HUDEP-2 (cell line): ENCODE measurements around the gene CDX1.

Source experiments
- DNase-seq, 76 experiments: peaks; one replicate each; lab custom pipeline; 2025; ENCODE audit not compliant: unreplicated experiment in 76 of 76; lab: John Stamatoyannopoulos, UW

CDX1 gene

DNA sequence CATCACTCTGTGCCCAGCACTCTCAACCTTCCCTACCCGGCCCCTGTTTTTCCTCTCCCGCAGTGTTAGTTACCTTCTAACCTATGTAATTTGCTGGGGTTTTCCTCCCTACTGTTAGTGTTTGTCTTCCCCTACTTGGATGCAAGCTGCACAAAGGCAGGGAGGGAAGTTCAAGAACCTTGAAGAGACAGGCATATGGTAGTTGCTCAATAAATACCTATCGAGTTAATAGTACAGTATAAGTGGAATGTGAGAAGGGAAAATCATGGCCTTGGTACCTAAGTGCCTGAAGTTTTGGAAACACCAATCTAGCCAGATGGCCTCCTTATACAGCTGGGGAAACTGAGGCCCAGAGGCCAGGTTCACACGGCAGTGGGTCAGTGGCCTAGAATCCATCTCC lies 35.1 kb upstream of the CDX1 start:
- no peak for DNase-seq

DNA sequence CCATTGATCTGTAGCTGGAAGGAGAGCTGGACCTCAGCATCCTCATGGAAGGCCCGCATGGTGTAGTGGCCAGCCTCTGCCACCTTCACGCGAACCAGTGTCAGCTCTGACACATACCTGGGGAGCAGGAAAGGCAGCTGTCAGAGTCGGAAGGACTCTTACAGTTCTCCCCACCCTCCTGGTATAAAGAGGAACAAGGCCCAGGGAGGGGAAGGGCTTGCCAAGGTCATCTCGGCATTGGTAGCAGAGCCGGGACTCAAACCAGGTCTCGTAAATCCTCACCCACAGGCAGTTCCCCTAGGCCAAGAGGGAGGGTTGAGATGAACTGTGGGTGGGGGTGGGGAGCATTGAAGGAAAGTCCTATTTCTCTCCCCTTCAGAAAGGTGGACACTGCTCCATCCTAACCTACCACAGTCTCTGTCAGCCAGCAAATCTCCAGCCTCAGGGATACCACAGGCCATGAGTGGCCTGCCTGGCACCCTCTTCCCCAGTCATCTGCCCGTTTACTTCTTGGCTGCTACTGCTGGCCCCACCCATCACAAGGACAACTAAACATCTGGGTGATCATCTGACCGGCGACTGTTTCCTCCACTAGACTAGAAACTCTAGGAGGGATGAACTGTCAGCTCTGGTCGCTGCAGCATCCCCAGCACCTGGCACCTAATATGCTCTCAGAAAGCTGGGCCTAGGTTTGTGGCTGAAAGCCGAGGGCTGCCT lies 34.4 kb upstream of the CDX1 start:
- peak in 22 of 76 experiments; percentile 4 to 52 (median 22) for DNase-seq

DNA sequence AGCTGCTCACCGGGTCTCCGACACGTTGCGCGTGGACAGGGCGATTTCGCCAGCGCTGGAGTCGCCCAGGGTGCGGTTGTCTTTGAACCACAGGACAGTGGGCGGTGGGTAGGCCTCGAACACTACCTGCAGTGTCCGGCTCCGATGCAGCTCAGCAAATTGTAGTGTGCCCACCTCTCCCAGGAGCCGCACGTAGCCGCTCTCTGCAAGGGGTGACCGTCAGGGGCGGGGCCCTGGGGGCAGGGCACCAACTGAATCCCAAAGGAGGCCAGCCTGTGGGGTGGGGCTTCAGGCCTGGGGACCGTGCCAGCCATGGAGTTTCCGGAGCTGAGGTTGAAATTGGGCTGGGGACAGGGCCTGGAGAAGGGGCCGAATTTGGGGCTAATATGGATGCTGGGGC lies 33.8 kb upstream of the CDX1 start:
- DNase-seq: no peak

DNA sequence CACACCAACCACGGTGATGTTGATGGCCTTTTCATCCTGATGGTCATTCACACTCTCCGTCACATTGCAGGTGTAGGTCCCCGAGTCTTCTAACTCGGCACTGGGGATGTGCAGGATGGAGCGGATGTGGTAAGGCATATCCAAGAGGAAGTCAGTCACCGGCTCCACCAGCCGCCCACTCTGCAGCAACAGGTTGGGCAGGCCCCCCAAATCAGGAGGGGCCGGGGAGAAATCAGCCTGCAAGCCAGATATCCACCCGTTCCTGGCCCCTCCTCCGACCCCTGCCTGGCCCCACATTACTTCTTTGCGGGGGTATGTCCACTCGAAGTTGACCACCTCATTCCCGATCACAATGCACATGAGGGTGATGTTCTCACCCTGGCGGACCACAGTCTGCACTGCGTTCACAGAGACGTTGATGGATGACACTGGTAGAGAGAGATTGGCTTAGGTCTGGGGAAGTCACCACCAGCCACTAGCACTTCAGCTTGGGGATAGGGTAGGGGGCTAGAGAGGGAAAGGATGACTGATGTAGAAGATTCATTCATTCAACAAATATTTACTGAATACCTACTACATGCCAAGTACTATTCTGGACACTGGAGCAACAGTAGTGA lies 32.9 kb upstream of the CDX1 start:
- no peak for DNase-seq

DNA sequence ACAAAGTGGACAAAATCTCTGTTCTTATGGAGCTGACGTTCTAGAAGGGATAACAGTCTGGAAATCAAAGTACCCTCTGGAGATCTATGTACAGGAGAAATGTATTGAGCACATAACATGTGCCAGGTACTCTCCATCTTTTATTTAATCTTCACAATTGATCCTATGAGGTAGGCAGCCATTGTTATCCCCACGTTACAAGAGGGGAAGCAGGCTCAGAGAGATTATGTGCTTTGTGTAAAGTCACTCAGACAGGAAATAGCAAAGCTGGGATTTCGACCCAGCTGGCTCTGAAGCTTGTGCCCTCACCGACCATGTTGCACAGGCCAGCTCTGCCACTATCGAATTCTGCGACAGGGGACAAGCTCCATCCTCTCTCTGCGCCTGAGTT lies 32.4 kb upstream of the CDX1 start:
- DNase-seq: no peak

DNA sequence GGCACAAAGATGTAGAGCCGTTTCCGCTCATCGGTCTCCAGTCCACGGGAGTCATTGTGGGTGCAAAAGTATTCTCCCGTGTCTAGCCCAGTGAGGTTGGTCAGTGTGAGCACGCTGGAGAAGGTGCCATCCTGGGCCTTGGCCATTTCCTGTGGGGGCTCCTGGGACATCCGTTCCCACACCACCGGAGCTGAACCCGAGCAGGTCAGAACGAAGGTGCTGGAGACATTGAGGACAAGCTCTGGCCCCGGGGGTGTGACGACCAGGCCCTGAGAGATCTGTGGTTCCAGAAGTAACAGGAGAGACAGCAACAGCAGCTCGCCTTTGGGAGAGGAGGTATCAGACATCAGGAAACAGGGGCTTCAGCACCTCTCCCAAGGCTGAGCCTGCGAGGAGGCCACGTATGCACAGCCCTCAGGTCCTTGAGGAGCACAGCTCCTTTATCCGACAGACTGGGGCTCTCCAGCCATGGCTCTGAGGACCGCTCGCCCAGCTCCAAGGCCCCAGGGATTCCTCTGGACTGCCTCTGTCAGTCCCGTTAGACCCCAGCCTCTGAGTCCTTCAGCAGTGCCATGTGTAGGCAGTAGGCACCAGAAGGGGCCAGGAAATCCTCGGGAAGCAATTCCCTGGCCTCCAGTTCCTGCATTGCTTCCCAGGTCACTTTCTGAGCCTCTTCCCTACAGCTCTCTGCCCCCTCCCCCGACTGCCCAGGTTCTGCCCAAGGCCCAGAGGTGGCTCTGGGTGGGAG lies 30.8 kb upstream of the CDX1 start:
- no peak for DNase-seq

DNA sequence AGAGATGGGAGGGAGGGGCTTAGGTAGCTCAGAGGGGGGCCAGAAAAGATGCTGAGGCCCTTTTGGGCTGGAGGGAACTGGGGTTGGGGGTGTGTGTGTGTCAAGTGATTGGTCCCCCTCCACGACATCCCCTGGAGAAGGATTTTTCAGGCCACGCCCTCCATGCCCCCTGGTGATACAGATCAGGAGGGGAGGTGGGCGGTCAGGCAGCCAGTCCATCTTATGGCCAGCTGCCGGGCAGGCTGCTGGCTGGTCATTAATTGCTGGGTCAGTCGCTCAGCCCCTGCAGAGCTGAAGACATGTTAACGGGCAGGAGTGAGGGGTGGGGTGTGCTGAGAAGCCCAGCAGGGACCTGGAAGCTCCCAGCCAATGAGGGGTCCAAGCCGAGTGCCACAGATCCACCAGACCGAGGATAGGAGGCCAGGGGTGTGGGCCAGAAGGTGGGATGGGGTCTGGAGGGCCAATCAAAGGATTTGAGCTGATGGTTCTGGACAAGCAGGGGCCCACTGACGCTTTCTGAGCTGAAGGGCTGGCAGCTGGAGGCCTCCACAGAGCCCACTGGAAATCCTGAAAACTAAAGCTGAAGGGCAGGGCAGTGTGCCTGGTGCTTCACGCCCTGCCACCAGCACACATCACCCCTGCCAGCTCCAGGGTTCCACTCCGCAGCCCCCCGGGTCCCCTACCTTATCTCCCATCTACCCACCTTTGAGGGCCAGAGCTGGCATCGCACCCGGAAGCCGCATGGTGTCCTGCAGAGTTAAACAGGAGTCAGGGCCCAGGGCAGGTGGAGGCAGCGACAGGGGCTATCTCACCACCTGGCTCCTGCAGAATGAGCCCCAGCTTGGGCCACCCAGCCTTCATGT lies 30.0 kb upstream of the CDX1 start:
- DNase-seq: no peak

DNA sequence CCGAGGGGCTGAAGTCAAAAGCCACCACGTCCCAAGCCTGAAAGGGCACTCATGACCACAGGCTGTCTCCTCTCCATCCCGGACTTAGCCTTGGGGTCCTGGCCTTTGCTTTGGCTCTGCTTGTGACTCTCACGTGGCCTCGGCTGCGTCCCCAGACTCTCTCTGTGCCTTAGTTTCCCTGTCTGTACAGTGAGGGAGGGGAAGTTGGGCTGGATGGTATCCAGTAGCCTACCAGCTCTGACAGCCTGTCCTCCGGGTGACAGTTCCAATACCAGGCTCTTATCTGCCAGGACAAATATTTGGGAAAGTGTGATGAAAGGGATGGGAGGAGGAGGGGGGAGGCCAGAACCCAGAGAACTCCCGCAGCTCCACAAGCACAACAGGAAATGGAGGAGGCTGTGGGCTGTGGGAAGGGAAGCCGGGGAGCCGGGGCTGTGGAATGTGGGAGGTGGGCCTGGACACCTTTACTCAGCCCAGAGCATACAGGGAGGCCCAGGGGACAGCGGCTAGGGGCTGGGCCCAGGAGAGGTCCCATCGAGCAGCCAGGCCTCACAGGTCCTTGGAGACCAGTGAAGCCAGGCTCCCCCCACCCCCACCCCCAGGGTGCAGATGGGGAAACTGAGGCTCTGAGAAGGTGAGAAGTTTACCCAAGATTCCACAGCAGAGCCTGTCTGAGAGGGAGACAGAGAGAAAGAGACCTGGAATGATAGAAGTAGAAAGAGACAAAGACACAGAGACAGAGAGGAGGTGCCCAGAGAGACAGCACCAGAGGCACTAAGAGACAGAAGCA lies 29.2 kb upstream of the CDX1 start:
- DNase-seq: no peak

DNA sequence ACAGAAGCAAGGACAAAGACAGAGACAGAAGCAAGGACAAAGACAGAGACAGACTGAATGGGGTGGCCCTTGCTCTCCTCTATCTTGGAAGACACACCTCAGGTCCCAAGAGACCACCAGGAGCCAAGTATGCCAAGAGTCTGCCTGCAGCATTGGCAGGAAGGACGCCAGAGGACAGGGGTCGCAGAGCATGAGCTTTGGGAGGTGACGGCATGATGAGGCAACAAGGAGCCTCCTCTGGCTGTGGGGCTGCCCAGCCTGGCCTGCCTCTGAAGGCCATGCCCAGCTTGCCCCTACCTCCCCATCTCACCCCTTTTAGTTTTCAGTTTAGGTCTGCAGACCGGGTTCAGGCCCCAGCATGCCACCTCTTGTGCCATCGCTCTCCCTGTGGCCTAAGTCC lies 28.6 kb upstream of the CDX1 start:
- DNase-seq: no peak

DNA sequence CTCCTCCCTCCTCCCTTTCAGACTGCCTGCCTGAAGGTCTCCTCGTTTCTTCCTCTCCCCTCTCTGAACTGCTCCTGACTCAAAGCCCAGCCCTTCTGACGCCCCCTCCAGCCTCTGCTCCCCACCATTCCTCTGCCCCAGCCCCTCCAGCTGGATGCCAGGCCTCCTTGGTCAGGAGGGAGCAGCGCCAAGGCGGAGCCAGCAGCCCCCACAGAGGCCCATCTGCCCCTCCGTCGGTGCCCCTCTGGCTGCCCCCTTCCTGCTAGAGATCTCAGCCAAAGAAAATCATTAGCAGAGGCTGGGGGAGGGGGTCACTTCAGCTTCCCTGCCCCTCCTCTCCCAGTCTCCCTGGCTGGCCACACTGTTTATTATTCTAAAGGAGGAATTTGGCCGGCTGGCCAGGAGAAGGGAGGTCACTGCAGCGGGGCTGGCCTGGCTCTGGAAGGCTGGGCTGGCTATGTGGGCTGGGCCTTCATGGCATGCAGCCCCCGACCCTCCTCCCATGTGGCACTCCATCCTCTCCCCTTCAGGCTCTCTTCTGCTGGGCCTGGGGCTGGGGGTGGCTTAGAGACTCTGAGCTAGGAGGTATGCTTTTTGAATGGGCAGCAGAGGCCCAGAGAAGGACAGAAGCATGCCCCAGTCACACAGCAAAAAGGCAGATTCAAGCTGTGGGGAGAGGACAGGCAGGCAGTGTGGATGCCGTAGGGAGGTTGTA lies 27.9 kb upstream of the CDX1 start:
- no peak for DNase-seq

DNA sequence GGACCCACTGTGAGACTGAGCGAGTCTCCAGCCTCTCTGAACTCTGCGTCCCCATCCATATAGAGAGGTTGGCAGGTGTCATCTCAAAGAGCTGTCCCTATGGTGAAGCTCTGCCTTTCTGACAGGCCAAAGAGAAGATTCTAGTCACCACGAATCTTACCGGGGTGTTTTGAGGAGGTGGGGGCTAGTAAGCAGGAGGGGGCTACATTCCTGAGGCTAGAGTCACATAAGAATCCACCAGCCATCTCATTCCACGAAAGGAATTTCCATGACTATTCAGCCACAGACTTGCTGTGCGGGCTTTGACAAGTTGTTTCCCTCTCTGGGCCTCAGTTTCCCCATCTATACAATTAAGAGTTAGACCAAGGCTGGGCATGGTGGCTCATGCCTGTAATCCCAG lies 27.2 kb upstream of the CDX1 start:
- DNase-seq: no peak

DNA sequence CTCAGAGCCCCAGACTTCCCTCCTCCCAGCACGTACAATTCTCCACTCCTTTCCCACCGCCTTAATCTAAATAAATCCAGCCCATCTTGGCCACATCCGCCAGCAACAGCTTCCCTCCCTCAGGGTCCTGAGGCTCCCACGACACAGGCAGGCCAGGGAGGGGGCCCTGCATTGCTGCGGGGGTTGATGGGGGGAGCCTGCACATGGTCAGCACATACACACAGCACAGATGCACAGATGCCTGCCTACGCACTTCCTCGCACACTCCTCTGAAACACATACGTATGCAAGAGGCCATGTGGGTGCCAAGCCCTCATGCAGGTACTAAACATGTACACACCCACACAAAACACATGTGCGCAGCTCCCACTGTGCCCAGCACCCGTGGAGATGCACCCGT lies 25.7 kb upstream of the CDX1 start:
- no peak for DNase-seq

DNA sequence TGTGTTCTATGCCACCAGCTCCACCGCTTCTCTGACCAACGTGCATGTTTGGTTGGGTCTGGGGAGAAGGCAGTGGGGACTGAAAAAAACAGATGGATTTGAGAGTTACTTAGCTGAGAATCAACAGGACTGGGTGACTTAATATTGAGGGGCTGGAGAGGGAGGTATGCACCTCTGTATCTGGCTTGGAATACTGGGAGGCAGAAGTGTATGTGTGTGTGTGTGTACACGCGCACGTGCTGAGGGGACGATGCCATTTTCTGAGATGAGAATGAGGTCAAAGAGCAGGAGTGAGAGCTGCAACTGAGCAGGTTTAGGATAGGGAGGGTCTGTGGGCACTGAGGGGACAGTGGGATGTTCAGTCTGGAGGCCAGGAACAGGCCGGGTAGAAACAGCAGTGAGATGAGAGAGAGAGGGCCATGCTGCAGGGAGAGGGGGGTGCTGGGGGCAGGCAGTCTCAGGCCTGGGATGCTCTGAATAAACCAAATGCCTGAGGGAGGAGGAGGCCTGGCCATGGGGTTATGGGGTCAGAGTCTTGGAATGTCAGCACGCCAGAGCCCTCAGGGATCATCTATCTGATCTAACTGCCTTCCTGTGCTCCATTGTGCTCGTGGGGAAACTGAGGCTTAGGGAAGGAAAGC lies 24.9 kb upstream of the CDX1 start:
- no peak for DNase-seq

DNA sequence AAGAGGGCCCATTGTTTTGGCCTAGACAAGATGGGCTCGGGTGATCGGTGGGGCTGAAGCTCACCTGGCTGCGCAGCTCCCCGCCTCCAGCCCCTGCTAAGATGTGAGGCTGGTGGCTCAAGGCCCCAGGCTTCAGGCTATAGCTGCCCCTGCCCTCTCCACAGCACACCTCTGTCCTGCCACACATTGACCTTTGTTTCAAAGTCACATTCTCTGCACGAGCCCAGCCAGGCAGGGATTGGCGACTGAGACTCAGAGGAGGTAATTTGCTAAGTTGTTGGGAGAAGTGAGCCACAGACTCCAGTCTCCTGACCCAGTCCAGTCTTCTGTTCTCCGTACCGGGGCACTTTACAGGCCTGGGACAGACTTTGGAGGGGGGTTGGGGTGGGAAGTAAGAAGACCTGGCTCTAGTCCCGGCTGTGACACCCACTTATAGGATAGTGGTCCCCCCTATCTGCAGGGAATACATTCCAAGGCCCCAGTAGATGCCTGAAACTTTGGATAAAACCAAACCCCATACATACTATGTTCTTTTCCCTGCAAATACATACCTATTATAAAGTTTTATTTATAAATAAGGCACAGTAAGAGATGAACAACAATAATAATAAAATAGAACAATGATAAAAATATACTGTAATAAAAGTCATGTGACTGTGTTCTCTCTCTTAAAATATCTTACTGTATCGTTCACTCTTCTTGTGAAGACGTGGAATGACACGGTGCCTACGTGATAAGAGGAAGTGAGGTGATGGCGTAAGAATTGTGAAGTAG lies 24.2 kb upstream of the CDX1 start:
- no peak for DNase-seq

DNA sequence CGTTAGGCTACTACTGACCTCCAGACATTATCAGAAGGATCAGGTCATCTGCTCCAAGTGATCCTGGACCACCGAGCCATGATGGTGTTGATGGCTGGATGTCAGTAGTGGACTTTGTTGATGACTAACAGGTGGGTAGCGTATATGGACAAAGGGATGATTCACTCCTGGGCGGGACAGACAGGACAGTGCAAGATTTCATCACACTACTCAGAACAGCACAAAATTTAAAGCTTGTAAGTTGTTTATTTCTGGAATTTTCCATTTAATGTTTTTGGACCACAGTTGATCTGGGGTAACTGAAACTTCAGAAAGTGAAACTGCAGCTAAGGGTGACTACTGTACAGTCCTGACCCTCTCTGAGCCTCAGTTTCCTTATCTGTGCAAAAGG lies 23.6 kb upstream of the CDX1 start:
- DNase-seq: no peak

DNA sequence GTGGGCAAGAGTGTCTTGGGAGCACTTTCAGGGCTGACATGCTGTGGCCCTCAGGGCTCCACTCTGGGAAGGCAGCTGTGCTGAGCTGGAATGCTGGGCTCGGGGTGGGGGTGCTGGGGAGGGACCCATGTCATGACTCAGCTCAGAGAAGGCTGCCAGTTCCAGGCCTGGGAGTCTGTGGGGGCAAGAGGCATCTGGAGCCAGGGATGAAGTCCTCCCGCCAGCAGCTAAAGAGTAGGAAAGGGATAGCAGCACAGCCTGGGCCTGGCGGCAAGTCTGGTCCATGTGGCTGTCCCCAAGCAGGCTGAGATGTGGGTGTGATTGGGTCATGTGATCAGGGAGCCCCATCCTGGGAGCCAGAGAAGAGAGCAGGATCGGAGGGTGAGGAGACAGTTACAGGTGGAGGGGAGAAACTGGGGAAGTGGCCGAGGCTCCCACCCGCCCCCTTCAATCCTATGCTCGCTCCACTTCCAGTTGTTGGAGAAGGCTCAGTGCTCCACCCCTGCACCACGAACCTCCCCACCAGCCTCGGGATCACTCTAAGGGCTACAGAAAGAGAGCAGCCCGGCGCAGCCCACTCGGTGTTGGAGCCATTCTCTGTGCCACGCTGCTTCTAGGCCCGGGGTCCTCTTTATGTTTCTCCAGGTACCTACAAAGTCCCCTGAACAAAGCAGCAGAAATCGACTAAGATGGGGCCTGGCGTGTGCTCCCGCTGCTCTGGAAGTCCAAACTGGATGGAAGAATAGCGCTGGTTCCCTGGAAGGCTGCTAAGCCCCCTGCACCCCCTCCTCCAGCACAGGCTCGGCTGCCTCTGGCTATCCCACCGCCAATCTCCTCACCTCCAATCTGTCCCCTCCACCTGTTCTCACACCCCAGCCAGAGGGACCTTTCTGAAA lies 23.0 kb upstream of the CDX1 start:
- no peak for DNase-seq

DNA sequence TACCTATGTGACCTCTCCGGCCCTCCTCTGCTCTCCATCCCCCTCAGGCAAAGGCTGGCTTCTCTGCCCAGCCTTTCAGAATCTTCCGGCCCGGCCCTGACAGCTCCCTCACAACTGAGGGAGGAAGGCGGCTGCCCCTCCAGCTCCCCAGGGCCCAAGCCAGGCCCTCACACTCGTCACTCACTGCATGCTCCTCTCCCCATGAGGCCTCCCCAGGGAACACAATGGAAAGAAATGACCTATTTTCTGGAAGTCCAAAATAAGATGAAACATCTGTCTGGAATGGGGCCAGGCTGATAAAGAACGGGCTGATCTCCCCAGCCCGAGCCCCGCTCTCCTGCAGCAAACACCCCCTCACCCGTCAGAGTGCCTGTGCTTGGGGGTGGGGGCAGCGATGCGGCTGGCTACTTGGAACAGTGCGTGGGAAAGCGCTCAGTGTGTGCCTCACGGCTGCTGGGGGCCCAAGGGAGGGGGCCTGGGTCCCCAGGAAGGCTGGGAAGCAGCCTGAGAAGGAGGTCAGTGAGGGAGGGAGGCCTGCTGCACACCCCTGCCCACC lies 22.3 kb upstream of the CDX1 start:
- no peak for DNase-seq
